ENCODE data around the gene ZNF654.

ZNF654 gene

DNA sequence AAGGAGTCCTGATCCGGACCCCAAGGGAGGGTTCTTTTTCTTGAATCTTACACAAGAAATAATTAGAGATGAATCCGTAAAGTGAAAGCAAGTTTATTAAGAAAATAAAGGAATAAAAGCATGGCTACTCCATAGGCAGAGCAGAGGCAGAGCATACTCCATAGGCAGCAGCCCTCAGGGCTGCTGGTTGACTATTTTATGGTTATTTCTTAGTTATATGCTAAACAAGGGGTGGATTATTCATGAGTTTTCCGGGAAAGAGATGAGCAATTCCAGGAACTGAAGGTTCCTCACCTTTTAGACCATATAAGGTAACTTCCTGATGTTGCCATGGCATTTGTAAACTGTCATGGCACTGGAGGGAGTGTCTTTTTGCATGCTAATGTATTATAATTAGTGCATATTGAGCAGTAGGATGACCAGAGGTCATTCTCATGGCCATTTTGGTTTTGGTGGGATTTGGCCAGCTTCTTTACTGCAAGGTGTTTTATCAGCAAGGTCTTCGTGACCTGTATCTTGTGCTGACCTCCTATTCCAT is 132.9 kb downstream of the ZNF654 start:
- TF ChIP-seq, protein P1, sequence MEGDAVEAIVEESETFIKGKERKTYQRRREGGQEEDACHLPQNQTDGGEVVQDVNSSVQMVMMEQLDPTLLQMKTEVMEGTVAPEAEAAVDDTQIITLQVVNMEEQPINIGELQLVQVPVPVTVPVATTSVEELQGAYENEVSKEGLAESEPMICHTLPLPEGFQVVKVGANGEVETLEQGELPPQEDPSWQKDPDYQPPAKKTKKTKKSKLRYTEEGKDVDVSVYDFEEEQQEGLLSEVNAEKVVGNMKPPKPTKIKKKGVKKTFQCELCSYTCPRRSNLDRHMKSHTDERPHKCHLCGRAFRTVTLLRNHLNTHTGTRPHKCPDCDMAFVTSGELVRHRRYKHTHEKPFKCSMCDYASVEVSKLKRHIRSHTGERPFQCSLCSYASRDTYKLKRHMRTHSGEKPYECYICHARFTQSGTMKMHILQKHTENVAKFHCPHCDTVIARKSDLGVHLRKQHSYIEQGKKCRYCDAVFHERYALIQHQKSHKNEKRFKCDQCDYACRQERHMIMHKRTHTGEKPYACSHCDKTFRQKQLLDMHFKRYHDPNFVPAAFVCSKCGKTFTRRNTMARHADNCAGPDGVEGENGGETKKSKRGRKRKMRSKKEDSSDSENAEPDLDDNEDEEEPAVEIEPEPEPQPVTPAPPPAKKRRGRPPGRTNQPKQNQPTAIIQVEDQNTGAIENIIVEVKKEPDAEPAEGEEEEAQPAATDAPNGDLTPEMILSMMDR (IDR thresholded peaks at IDR 0.05; ENCODE audit: control insufficient read depth, extremely low read depth, insufficient read depth): no peak
- no peak for DNase-seq (ENCODE audit: low read depth)
- no peak overlapping the region for H3K4me3 ChIP-seq (ENCODE audit: low read depth, low read length)

DNA sequence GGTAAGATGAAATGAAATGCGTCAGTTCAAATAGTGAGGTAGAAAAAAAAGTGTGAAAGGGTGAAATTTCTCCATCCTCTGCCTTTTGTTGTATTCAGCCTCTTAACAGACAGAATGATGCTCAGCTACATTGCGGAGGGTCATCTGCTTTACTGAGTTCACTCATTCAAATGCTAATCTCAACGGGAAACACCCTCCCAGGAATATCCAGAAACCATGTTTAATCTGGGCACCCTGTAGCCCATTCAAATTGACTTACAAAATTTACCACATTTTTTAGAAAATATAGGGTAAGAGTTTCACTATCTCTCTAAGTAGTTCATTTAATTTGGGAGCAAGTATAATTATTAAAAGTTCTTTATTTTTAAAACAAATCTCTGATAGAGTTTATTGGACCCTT is 133.6 kb downstream of the ZNF654 start:
- TF ChIP-seq, protein P1 (IDR thresholded peaks at IDR 0.05; ENCODE audit: control insufficient read depth, extremely low read depth, insufficient read depth): no peak
- H3K4me3 ChIP-seq (ENCODE audit: low read depth, low read length): no peak overlapping the region
- no peak for DNase-seq (ENCODE audit: low read depth)

All from LNCaP clone FGC (cell line).